Heart left ventricle (tissue), 13 donors: ENCODE data around the gene SMIM23.

Experiments
- POLR2A ChIP-seq, 2 donors: fragments of 450-650 bp; IDR thresholded peaks; one replicate each; pipeline ENCODE4 v1.6.1; 2017; ENCODE audit warnings: antibody characterized with exemption in 2 of 2, mild to moderate bottlenecking in 2 of 2, moderate library complexity in 2 of 2
- TF ChIP-seq, protein P1 (sequence below), 12 donors: fragments of 200-600 bp; sonication (generic) in 4 of 12; IDR thresholded peaks; one replicate each; pipeline versions ENCODE4 v1.5.0 to v1.8.0; 2018 to 2022; ENCODE audit warnings: antibody characterized with exemption in 12 of 12, mild to moderate bottlenecking in 5 of 12
- donor health status: ischemic (EF 13 %, LVEDD 7.1; RV severe dilation, severe dysfunction).
- donor health status: DM: no; HTN: yes; CAD: no.
- donor health status: DM: no; HTN: no; CAD: no.
- donor health status: ischemic (EF 25% LVEDD 6.9; RV normal size, moderate dysfunction).
- donor health status: ischemic (EF 25% LVEDD 5.7; RV mildly dilated, moderate dysfunction).
- donor health status: ischemic (EF 35%, LVEDD 5.7; RV mildly dilated, moderate dysfunction).
- donor health status: nonischemic (EF 11% LVEDD 7.7; RV severe dilation, severe dysfunction).
- donor health status: DM: yes; HTN: yes; CAD: no.
- donor health status: PGD.
- donor health status: ischemic (EF 29% LVEDD 5.4; RV normal size, mild dysfunction).
- donor health status: nonischemic (EF 23%, LVEDD 6.1; RV moderate dilation, normal function).

DNA sequence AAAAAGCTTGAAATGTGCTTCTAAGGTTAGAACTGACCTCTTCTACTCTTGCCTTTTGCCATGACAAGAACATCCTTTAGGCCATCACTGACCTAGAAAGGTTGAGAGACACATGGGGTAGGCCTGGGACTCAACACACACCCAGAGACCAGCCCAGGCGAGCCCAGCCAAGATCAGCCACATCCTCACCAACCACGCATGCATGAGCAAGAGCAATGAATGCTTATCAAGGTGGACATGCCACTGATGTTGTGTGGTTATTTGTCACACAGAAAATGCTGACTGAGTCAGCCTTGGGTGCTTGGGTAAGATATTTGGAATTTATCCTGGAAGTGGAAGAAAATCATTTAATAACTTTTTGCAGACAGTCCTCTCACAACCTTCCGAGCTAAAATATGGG, 39.4 kb downstream of the SMIM23 start:
- TF ChIP-seq, protein P1, sequence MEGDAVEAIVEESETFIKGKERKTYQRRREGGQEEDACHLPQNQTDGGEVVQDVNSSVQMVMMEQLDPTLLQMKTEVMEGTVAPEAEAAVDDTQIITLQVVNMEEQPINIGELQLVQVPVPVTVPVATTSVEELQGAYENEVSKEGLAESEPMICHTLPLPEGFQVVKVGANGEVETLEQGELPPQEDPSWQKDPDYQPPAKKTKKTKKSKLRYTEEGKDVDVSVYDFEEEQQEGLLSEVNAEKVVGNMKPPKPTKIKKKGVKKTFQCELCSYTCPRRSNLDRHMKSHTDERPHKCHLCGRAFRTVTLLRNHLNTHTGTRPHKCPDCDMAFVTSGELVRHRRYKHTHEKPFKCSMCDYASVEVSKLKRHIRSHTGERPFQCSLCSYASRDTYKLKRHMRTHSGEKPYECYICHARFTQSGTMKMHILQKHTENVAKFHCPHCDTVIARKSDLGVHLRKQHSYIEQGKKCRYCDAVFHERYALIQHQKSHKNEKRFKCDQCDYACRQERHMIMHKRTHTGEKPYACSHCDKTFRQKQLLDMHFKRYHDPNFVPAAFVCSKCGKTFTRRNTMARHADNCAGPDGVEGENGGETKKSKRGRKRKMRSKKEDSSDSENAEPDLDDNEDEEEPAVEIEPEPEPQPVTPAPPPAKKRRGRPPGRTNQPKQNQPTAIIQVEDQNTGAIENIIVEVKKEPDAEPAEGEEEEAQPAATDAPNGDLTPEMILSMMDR (IDR thresholded peaks at IDR 0.05), result no peak
- no peak for TF ChIP-seq POLR2A (IDR thresholded peaks at IDR 0.05)
